Fibroblast of villous mesenchyme (primary cell): ENCODE results near the gene USH1G. TPM values are rescaled to one million over a fixed set of nuclear protein-coding genes. Genes with fewer than 3 reads are reported as not detected.

Source experiments
- DNase-seq: peaks from one replicate; pipeline ENCODE4 v3.0.0-alpha.2; 2010; ENCODE audit warnings: low read depth
- H3K4me3 ChIP-seq: 2 replicates; pipeline ENCODE4 v1.5.1; 2011; ENCODE audit warnings: low read depth, mild to moderate bottlenecking, low read length
- total RNA-seq: library from RNA; depleted of rRNA; stranded (reverse); fragments of >200 nt; gene quantifications from 2 replicates; pipeline ENCODE4 v1.2.3, GENCODE V29; 2012
- TF ChIP-seq, protein P1 (sequence below): IDR thresholded peaks from 2 replicates; pipeline ENCODE4 v1.5.1; 2012; ENCODE audit warnings: low read depth, mild to moderate bottlenecking, low read length; ENCODE audit not compliant: insufficient read depth

Gene USH1G
- total RNA-seq, 1 donor, result not detected

GRCh38 chr17:74938194-74938950 is 15.3 kb upstream of the USH1G start:
- DNase-seq, result no peak
- no peak overlapping the region for H3K4me3 ChIP-seq
- TF ChIP-seq, protein P1, sequence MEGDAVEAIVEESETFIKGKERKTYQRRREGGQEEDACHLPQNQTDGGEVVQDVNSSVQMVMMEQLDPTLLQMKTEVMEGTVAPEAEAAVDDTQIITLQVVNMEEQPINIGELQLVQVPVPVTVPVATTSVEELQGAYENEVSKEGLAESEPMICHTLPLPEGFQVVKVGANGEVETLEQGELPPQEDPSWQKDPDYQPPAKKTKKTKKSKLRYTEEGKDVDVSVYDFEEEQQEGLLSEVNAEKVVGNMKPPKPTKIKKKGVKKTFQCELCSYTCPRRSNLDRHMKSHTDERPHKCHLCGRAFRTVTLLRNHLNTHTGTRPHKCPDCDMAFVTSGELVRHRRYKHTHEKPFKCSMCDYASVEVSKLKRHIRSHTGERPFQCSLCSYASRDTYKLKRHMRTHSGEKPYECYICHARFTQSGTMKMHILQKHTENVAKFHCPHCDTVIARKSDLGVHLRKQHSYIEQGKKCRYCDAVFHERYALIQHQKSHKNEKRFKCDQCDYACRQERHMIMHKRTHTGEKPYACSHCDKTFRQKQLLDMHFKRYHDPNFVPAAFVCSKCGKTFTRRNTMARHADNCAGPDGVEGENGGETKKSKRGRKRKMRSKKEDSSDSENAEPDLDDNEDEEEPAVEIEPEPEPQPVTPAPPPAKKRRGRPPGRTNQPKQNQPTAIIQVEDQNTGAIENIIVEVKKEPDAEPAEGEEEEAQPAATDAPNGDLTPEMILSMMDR, result no peak

- H3K4me3 ChIP-seq, result no peak overlapping the region
- DNase-seq, result no peak
- TF ChIP-seq, protein P1, result no peak
Measured at GRCh38 chr17:74937064-74938051, 14.3 kb upstream of the USH1G start.

GRCh38 chr17:74936470-74936799 is 13.4 kb upstream of the USH1G start:
- H3K4me3 ChIP-seq, result no peak overlapping the region
- TF ChIP-seq, protein P1, result no peak
- DNase-seq, result no peak

DNA sequence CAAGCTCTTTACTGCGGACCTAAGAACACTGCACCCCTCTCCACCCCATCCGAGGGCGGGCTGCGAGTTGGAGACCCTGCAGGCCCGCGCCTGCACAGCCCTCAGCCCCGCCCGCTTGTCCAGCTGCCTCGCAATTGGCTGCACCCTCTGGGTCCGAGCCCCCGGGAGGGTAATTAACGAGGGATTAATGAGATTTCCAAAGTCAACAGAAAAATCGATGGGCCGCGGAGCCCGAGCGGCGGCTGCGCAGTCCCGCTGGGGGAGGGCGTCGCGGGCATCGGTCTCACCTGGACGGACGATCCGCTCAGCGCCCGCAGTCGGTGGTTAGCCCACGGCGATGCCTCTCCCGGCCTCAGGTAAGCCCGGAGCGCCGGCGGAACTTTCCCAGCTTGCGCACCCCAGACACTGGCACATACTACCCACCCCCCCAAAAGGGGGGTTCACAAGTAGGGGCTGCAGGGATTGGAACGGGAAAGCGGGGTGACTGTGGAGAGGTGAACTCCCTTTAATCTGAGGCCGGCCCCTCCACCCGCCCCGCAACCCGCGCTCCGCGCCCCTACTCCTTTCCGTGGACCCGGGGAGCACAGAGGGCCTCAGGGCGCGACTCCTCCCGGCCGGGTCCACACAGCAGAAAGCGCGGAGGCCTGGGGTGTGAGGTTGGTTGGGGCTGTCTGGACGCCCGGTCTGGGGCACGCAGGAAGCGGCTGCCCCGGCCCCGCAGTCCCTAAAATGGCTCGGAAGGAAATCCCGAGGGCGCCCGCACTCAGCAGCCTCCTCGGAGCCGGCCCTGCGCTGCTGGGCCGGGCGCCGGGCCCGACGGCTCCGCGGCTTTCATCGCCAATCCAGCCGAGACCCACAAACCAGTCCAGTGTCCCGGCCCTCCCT is 12.8 kb upstream of the USH1G start, which contains the start of gene OTOP3:
Gene OTOP3, plus strand, starts transcription at position 314 of the 885 bp plus-strand sequence. Its CDS starts 24 bp downstream, at position 338.
- H3K4me3 ChIP-seq, result no peak within 1 kb of the TSS
- TF ChIP-seq, protein P1, result no peak
- no peak for DNase-seq

DNA sequence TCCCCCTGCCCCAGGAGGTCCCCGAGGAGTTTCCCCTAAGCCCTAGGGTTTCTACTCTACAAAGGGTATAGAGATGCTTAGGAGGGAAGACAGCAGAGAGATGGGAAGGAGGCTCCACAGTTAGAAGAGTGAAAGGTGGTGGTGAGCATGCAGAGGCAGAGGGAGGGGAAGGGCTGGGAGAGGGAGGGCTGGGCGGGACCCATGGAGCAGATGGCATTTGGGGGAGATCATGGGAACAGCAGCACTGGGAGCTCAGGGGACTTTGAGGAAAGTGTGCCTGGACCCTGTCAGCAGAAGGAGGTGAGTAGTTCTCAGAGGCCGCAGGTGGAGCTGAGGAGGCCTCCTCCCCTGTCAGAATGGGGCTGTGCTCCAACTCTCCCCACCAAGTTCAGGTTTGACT is 12.0 kb upstream of the USH1G start:
- no peak overlapping the region for H3K4me3 ChIP-seq
- no peak for DNase-seq

More for the DNA sequence above, 12.0 kb upstream of the USH1G start:
- TF ChIP-seq, protein P1, result no peak
